H1 (cell line): ENCODE results near the gene PAQR7. TPM values are rescaled to one million over a fixed set of nuclear protein-coding genes. Genes with fewer than 3 reads are reported as not detected.

ENCODE experiments used
- SAP30 ChIP-seq: fragments of 300-600 bp; sonication (generic); IDR thresholded peaks from 2 replicates; pipeline ENCODE4 v1.7.1; 2012; ENCODE audit warnings: low read length, moderate library complexity, mild to moderate bottlenecking, inconsistent platforms; ENCODE audit not compliant: insufficient read depth, insufficient replicate concordance
- SP1 ChIP-seq: IDR thresholded peaks from 2 replicates; pipeline ENCODE4 v1.6.1; 2011; ENCODE audit warnings: low read depth, low read length
- SP2 ChIP-seq: IDR thresholded peaks from 2 replicates; pipeline ENCODE4 v1.6.1; 2012; ENCODE audit warnings: mild to moderate bottlenecking, low read length, inconsistent platforms
- SRF ChIP-seq: IDR thresholded peaks from 2 replicates; pipeline ENCODE4 v1.6.1; 2011; ENCODE audit warnings: mild to moderate bottlenecking, low read depth, low read length, moderate library complexity
- polyA plus RNA-seq, 7 experiments: library from polyadenylated mRNA; depleted of rRNA in 3 of 7; stranded (reverse) in 5 of 7; unstranded in 2 of 7; fragments of >200 nt in 5 of 7; fragments of 200-250 nt in 2 of 7; gene quantifications; 1 replicate in 5 of 7; 2 replicates in 1 of 7; 4 replicates in 1 of 7; pipeline versions ENCODE4 v1.2.1 to v1.2.3, GENCODE V29; 2011 to 2013; ENCODE audit warnings: missing spikeins in 2 of 7, mixed read lengths in 2 of 7
- total RNA-seq: library from RNA; stranded (reverse); fragmentation: NEBNext Ultra II Directional; extraction: Animal tissue kit (Norgen Biotek cat#: 25700); gene quantifications from 2 replicates; pipeline ENCODE4 v1.2.1, GENCODE V29; 2021
- TF ChIP-seq, protein P1 (sequence below): IDR thresholded peaks from 2 replicates; pipeline ENCODE4 v1.6.1; 2012; ENCODE audit warnings: inconsistent platforms

PAQR7 gene
- total and polyA plus RNA-seq, 2 of the 8 experiments (the other 6 are each of a cell fraction or from before 2014, with no cell fraction given), result 7.3 to 7.4 TPM

DNA sequence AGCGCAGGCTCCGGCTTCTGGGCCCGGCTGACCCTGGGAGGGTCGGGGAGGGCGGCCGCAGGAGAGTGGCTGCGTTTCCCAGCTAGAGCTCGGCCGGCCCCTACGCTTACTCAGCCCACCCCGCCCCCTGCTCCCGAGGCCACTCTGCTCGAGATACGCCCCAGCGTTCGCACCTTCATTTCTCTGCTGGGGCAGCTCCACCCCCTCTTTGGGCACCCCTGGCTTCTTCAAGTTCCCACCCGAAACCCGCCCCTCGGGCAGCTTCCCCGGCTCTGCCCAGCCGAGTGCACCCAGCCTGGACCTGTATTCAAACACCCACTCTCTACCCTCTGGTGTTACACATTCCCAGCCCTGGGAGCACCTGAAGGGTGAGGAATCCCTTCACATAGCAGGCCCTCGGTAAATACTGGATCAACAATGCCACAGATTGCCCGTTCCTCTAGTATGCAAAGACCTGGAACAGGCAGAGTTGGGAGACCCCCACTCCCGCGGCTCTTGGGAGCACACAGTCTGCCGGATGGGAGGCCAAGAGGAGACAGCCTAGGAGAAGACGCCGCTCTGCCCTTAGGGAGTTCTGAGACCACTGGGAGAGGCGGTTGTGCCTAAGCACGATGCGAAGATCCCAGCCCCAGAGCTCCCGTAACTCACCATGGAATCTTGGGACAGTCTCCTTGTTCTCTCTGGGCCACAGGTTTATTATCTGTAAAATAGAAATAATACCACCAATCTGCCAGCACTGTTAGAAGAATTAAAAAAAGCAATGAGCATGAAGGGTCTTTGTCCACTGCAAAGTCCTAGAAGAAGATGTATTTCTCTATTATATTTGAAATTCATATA lies 566 bp upstream of the PAQR7 start (continued):
- TF ChIP-seq SAP30 (no peak), SP2 (no peak), SRF (no peak), SP1 (no peak)
- TF ChIP-seq, protein P1, sequence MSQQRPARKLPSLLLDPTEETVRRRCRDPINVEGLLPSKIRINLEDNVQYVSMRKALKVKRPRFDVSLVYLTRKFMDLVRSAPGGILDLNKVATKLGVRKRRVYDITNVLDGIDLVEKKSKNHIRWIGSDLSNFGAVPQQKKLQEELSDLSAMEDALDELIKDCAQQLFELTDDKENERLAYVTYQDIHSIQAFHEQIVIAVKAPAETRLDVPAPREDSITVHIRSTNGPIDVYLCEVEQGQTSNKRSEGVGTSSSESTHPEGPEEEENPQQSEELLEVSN, result no peak
